GM12875 (cell line): ENCODE results near the gene TRPC3.

Experiments used
- H3K4me3 ChIP-seq: one replicate; pipeline ENCODE4 v1.5.1; 2011; ENCODE audit warnings: low read depth, low read length, control low read depth
- TF ChIP-seq, protein P1 (sequence below): IDR thresholded peaks from 2 replicates; pipeline ENCODE4 v1.5.1; 2011; ENCODE audit warnings: low read depth, mild to moderate bottlenecking, control low read depth, inconsistent platforms, low read length, moderate library complexity, borderline replicate concordance; ENCODE audit not compliant: insufficient read depth

TRPC3 gene

DNA sequence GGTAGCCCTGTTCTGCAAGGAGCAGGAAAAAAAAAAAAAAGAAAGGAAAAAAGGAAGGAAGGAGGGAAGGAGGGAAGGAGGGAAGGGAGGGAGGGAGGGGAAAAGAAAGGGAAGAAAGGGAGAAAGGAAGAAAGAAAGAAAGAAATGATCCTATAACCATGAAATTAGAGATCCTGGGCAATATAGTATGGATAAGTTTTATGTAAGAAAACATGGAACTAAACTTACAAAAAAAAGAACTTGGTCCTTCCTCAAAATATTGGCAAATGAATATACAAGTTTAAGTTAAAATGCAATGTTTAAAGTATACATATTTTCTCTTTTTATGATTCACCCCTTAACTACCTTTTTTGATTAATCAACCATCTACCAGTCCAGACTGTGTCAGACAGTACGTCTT lies 100.5 kb downstream of the TRPC3 start:
- H3K4me3 ChIP-seq: no peak overlapping the region
- TF ChIP-seq, protein P1, sequence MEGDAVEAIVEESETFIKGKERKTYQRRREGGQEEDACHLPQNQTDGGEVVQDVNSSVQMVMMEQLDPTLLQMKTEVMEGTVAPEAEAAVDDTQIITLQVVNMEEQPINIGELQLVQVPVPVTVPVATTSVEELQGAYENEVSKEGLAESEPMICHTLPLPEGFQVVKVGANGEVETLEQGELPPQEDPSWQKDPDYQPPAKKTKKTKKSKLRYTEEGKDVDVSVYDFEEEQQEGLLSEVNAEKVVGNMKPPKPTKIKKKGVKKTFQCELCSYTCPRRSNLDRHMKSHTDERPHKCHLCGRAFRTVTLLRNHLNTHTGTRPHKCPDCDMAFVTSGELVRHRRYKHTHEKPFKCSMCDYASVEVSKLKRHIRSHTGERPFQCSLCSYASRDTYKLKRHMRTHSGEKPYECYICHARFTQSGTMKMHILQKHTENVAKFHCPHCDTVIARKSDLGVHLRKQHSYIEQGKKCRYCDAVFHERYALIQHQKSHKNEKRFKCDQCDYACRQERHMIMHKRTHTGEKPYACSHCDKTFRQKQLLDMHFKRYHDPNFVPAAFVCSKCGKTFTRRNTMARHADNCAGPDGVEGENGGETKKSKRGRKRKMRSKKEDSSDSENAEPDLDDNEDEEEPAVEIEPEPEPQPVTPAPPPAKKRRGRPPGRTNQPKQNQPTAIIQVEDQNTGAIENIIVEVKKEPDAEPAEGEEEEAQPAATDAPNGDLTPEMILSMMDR: no peak

DNA sequence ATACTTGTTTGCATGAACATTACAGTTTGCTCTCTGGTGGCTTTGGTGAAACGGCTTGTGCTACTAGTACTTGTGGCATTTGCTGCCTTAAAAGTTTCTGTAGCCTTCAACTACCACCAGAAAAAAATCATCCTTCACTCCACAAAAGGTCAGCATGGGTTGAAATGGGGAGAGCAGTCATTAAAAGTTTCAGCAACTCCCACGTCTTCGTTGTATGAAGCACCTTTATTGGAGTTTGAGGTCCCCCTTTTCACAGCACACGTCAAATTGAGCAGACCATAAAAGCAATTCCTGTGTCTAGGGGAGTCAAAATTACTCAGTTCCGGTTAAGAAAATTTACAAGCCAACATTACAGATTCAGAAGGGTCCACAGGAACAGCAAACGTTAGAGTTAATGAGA lies 105.2 kb downstream of the TRPC3 start:
- TF ChIP-seq, protein P1: no peak

DNA sequence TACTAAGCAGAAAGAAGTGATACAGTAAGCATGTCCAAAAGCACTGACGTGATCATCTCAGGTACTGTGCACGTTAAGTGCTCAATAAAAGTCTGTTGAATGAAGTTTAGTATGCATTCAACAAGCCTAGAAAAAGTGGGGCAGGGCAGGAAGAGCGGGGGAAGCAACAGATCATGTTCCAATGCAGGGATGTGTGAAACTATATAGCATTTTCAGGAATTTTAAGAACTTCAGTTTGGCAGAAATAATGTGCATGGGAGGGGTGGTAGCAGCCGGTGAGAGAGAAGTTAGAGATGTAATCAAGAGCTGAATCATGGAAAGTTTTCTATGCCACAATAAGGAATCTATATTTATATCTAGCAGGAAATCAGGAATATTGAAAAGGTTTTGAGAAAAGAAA lies 109.0 kb downstream of the TRPC3 start:
- no peak overlapping the region for H3K4me3 ChIP-seq
- TF ChIP-seq, protein P1: no peak

More for the DNA sequence above, 105.2 kb downstream of the TRPC3 start:
- H3K4me3 ChIP-seq: no peak overlapping the region

DNA sequence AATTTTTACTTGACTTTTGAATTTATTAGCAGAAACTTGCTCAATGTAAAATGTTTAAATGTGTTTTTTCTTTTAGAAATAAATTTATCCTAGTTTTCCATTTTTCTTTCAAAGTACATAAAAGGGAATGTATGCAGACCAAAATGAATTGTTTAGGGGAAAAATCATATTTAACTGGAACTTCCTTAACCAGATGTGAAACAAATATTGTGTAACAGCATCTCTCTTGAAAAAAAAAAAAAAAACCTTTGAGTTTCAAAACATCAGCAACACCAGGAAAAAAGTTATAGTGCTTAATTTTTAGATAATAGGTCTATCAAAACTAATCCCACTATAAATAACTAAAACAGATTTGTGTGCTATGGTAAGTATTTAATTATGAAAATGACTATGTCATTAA lies 113.7 kb downstream of the TRPC3 start:
- TF ChIP-seq, protein P1: no peak
- H3K4me3 ChIP-seq: no peak overlapping the region

DNA sequence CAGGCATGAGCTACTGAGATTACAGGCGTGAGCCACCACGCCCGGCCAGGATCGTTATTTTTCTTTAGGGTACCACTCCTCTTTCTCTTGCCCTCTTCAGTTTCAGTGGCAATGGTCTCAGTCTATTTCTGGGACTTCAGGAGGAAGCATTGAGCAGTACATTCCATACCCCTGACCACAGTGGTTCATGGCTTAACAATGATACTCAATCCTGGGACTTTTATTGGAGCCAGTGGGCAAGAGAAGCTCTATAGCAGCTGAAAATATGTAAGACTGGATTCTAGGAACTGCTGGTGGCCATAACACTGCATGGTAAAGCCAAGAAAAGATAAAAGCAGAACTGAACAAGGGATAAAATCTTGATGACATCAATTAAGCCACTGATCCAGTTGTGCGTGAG lies 122.3 kb downstream of the TRPC3 start:
- no peak overlapping the region for H3K4me3 ChIP-seq
- TF ChIP-seq, protein P1: no peak
